Prostate gland (tissue), 2 donors: ENCODE measurements around the gene TMEM229B. TPM values are rescaled to one million over a fixed set of nuclear protein-coding genes. Genes with fewer than 3 reads are reported as not detected.

Source experiments
- DNase-seq: peaks from one replicate; pipeline ENCODE4 v3.0.0-alpha.2; 2019; ENCODE audit warnings: low spot score
- H3K27ac ChIP-seq, 2 donors: fragments of 200-600 bp; sonication (generic); 2 replicates each; pipeline ENCODE4 v1.5.1; 2017 to 2019
- H3K27me3 ChIP-seq: fragments of 200-600 bp; sonication (generic); replicated peaks from 2 replicates; pipeline ENCODE4 v1.5.1; 2019; ENCODE audit not compliant: insufficient read depth
- H3K36me3 ChIP-seq, 2 donors: fragments of 200-600 bp; sonication (generic); 1 replicate in 1 of 2; 2 replicates in 1 of 2; pipeline versions ENCODE4 v1.5.1 to v1.8.1; 2017 to 2019
- H3K4me1 ChIP-seq: fragments of 200-600 bp; sonication (generic); replicated peaks from 2 replicates; pipeline ENCODE4 v1.5.1; 2019
- H3K4me3 ChIP-seq, 2 donors: fragments of 200-600 bp; sonication (generic); 2 replicates each; pipeline ENCODE4 v1.5.1; 2017 to 2019
- H3K9me3 ChIP-seq: fragments of 200-600 bp; sonication (generic); 2 replicates; pipeline ENCODE4 v1.5.1; 2017
- CTCF ChIP-seq, 4 experiments: fragments of 200-600 bp in 2 of 4; fragments of 450-650 bp in 2 of 4; sonication (generic) in 2 of 4; IDR thresholded peaks; 1 replicate in 3 of 4; 2 replicates in 1 of 4; pipeline ENCODE4 v1.5.1; 2016 to 2019; ENCODE audit warnings: antibody characterized with exemption in 4 of 4, mild to moderate bottlenecking in 2 of 4, moderate library complexity in 2 of 4
- POLR2A ChIP-seq: fragments of 450-650 bp; IDR thresholded peaks from one replicate; pipeline ENCODE4 v1.6.1; 2016; ENCODE audit warnings: antibody characterized with exemption, mild to moderate bottlenecking
- POLR2AphosphoS5 ChIP-seq: sonication (generic); formaldehyde crosslinking; IDR thresholded peaks from one replicate; pipeline ENCODE4 v1.6.1; 2017; ENCODE audit warnings: antibody characterized with exemption
- WGBS: methylation state at CpG from one replicate; pipeline ENCODE4 v1.1.5; 2018; 5-methylcytosine and 5-hydroxymethylcytosine counted together
- intact Hi-C: fragments of 100-400 bp; cut with DNase I; formaldehyde crosslinking; loops from one replicate; pipeline ENCODE4 v1.14.2; 2022
- total RNA-seq, 2 donors: library from RNA; depleted of rRNA; stranded (reverse); fragments of >200 nt; gene quantifications; one replicate each; pipeline ENCODE4 v1.1.0, GENCODE V29; 2016

Gene TMEM229B
- total RNA-seq, 2 donors from 2014 or later: 5.7 to 85.4 TPM

- Histone ChIP-seq H3K27ac (no peak overlapping the region), H3K27me3 (no peaks in the 10 kb centered on the region), H3K4me3 (no peak overlapping the region), H3K9me3 (no peaks in the 10 kb centered on the region), H3K36me3 (no peaks in the 10 kb centered on the region), H3K4me1 (peaks cover 10% of the 10 kb centered on the region)
- TF ChIP-seq POLR2A (no peak), CTCF (IDR thresholded peaks at IDR 0.05) (no peak), POLR2AphosphoS5 (no peak)
- 50% methylated on average over 9 of the region's 9 CpGs for WGBS
- DNase-seq: no peak
- intact Hi-C loops: no loop called here
Measured at GRCh38 chr14:67491741-67492507, 3.4 kb upstream of the TMEM229B start.

GRCh38 chr14:67491285-67491684, 2.8 kb upstream of the TMEM229B start:
- H3K36me3 ChIP-seq: no peaks in the 10 kb centered on the region
- no peaks in the 10 kb centered on the region for H3K9me3 ChIP-seq
- no peak for TF ChIP-seq POLR2A
- no peak for TF ChIP-seq POLR2AphosphoS5
- TF ChIP-seq CTCF (IDR thresholded peaks at IDR 0.05): no peak
- no peak overlapping the region for H3K4me3 ChIP-seq
- H3K27me3 ChIP-seq: no peaks in the 10 kb centered on the region
- WGBS: 96% methylated on average over 3 of the region's 3 CpGs
- no peak overlapping the region for H3K27ac ChIP-seq
- no peak for DNase-seq
- peaks cover 10% of the 10 kb centered on the region for H3K4me1 ChIP-seq
- intact Hi-C loops: no loop called here

GRCh38 chr14:67490196-67490595, 1.7 kb upstream of the TMEM229B start:
- H3K36me3 ChIP-seq: no peaks in the 10 kb centered on the region
- no peak overlapping the region for H3K4me3 ChIP-seq
- WGBS: 85% methylated on average over 4 of the region's 4 CpGs
- no peak overlapping the region for H3K27ac ChIP-seq
- no peaks in the 10 kb centered on the region for H3K27me3 ChIP-seq
- intact Hi-C loops: no loop called here
- no peaks in the 10 kb centered on the region for H3K9me3 ChIP-seq
- DNase-seq: no peak
- TF ChIP-seq CTCF (IDR thresholded peaks at IDR 0.05) (no peak), POLR2A (no peak), POLR2AphosphoS5 (no peak)
- H3K4me1 ChIP-seq: peaks cover 10% of the 10 kb centered on the region

- TF ChIP-seq POLR2A (no peak), CTCF (IDR thresholded peaks at IDR 0.05) (no peak), POLR2AphosphoS5 (no peak)
- peaks cover 8% of the 10 kb centered on the region for H3K4me1 ChIP-seq
- intact Hi-C loops: no loop called here
- H3K36me3 ChIP-seq: no peaks in the 10 kb centered on the region
- DNase-seq: no peak
- H3K9me3 ChIP-seq: no peaks in the 10 kb centered on the region
- no peaks in the 10 kb centered on the region for H3K27me3 ChIP-seq
- 86% methylated on average over 4 of the region's 4 CpGs for WGBS
- no peak overlapping the region for H3K27ac ChIP-seq
- no peak overlapping the region for H3K4me3 ChIP-seq
Measured at GRCh38 chr14:67487332-67487731, 1.2 kb downstream of the TMEM229B start.

GRCh38 chr14:67486890-67487289, 1.6 kb downstream of the TMEM229B start:
- H3K4me3 ChIP-seq: no peak overlapping the region
- TF ChIP-seq CTCF (IDR thresholded peaks at IDR 0.05) (no peak), POLR2AphosphoS5 (no peak), POLR2A (no peak)
- no peaks in the 10 kb centered on the region for H3K27me3 ChIP-seq
- H3K4me1 ChIP-seq: peaks cover 3% of the 10 kb centered on the region
- H3K36me3 ChIP-seq: no peaks in the 10 kb centered on the region
- WGBS: 81% methylated on average over 4 of the region's 4 CpGs
- no peaks in the 10 kb centered on the region for H3K9me3 ChIP-seq
- no peak overlapping the region for H3K27ac ChIP-seq
- intact Hi-C loops: no loop called here
- no peak for DNase-seq
